Frontal cortex (tissue), 4 donors: ENCODE measurements around the gene HOXA1. TPM values are rescaled to one million over a fixed set of nuclear protein-coding genes. Genes with fewer than 3 reads are reported as not detected.
"Not testable (repeated sequence)": the region's sequence is repeated elsewhere in the genome, so short reads cannot be mapped to it uniquely, and the experiment has no call there.

Experiments used
- DNase-seq, 2 donors: peaks; one replicate each; pipeline ENCODE4 v3.0.0; 2012; ENCODE audit warnings: low spot score in 2 of 2
- FAIRE-seq: peaks from 2 replicates; lab custom pipeline; 2012; peaks lifted over from hg19 to GRCh38; lab: Jason Lieb, UNC
- small RNA-seq: library from RNA; depleted of rRNA; stranded (forward); fragments of <200 nt; gene quantifications from one replicate; pipeline ENCODE3, GENCODE V24; 2014
- total RNA-seq: library from RNA; depleted of rRNA; stranded (reverse); fragments of >200 nt; gene quantifications from one replicate; pipeline ENCODE4 v1.2.3, GENCODE V29; 2014
- donor health status: control.
- donor health status: control.
- donor health status: control.

HOXA1 gene
- total RNA-seq, 1 donor from 2014 or later, result not detected

DNA sequence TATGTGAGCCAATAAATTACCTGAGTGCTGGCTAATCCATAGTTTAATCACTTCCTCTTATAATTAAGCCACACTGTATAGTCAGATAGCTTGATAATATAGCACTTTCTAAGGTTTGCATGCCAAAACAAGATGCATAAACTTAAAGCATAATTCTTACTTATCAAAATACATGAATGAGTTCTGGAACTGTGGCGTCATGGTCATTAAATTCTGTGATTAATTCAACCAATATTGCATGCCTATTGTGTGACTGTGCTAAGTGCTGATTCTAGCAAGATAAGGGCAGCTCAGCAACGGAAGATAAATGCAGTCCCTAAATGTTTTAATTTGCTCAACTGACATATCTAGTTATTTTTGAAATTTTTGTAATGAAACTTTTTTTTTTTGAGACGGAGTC lies 29.7 kb downstream of the HOXA1 start:
- DNase-seq, result no peak
- no peak for FAIRE-seq

DNA sequence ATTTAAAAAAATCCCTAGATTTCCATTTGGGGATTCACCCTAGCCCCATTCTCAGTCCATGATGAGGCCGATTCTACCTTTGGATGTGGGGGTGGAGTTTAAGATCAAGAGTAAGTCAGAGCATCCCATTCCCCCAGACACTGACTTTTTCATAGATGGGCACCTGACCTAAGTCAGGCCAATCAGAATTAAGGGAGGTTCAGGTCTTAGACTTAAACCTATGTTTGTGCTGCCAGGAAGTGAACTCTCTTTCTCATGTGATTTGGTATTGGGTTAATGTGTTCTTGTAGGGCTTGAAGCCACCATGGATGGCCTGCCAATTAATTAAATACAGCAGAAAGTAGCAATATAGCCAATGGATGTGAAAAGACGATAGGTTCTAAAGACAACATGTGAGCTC lies 30.1 kb downstream of the HOXA1 start:
- DNase-seq, result no peak
- no peak for FAIRE-seq

DNA sequence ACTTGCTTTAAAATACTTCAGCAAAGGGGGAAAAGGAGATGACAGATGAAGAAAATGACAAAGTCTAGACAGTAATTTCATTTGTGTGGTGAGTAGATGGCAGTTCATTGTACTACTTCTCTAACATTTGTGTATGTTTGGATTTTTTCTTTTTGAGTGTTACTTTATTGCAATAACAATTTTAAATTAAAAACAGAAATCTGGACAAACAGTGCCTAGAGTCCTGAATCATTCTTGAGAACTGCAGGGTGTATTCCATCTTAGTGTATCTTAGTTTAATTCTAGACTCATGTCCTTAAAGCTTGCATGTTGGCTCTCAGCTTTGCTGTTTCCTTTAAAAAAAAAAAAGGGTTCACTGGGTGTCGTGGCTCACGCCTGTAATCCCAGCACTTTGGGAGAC lies 31.1 kb downstream of the HOXA1 start:
- DNase-seq (no peak), FAIRE-seq (no peak)

DNA sequence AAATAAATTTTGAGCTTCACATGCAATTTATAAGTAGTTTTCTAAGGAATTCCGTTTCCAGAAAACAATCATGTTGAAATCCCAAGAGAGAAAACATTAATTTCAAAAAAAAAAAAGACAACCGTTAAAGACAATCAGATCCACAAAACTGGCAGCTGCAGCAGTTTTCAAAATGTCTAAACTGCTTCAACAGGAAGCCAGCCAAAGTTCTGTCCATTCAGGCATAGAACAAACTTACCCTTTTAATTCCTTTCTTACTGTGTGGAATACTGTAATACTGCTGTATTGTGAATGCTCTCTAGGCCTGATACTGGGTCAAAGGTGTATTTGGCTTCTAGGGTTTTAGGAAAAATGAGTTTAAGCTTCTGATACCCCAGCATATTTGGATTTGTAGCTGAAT lies 31.6 kb downstream of the HOXA1 start:
- FAIRE-seq (no peak), DNase-seq (no peak)

DNA sequence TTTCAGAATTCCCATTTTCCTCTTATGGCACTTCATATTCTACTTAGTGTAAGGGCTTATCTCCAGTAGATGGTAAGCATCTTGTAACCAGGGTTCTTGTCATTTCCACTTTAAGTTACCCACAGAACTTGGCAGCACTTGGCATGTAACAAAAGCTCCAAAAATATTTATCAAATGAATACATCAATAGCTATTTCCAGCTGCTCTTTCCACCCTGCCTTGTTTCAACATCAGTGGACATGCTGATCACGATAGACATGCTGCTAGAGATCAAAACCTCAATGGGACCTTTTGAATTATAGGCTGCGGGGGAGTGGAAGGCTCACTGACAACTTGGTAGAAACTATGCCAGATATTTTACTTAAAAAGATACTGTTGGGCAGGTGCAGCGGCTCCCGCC lies 32.9 kb downstream of the HOXA1 start:
- DNase-seq, result no peak
- FAIRE-seq, result no peak

DNA sequence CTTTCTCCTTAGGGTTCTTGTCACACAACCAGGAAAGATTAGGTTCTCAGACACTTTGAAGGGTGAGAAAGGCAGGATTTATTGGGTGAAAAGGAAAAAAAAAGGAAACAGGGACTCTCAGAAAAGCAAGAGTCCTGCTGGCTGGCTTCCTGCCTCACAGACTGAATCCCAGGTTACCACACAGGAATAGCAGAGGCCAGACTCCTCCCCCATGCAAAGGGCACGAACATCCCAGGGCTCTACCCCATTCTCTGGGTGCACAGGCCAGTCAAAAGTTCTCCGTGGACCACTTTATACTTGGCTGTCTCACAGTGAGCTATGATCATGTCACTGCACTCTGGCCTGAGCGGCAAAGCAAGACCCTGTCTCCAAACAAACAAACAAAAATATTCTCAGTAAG lies 42.6 kb downstream of the HOXA1 start:
- FAIRE-seq (no peak), DNase-seq (no peak)

DNA sequence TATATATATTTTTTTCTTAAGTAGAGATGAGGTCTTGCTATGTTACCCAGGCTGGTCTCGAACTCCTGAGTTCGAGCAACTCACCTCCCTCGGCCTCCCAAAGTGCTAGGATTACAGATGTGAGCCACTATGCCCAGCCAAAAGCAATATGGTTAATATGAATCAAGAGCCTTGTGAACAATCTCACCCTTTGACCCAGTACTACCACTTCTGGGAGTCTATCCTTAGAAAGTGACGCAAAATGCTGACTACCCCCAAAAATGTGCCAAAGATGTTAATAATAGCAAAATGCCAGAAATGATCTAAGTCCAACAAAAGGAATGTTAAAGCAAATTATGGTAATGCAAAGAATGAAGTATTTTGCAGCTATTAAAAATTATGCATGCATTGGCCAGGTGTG lies 44.3 kb downstream of the HOXA1 start:
- FAIRE-seq (no peak), DNase-seq (no peak)

DNA sequence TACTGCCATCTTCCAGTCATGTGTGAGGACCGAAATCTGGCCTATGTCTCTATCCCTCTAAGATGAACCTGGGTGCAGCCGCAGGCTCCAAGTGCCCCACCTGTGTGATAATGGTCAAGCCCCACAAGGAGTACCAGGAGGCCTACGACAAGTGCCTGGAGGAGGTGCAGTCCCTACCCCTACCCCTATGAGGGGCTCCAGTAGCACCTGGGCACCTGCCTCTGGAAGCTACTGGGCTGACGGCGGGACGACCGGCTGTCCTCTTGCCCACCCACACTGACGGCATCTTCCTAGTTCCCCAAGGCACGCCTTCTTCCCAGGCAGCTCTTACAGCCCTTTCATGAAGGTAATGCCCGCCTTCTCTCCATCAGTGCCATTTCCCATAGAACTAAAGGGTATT lies 47.4 kb downstream of the HOXA1 start:
- DNase-seq (no peak), FAIRE-seq (no peak)

DNA sequence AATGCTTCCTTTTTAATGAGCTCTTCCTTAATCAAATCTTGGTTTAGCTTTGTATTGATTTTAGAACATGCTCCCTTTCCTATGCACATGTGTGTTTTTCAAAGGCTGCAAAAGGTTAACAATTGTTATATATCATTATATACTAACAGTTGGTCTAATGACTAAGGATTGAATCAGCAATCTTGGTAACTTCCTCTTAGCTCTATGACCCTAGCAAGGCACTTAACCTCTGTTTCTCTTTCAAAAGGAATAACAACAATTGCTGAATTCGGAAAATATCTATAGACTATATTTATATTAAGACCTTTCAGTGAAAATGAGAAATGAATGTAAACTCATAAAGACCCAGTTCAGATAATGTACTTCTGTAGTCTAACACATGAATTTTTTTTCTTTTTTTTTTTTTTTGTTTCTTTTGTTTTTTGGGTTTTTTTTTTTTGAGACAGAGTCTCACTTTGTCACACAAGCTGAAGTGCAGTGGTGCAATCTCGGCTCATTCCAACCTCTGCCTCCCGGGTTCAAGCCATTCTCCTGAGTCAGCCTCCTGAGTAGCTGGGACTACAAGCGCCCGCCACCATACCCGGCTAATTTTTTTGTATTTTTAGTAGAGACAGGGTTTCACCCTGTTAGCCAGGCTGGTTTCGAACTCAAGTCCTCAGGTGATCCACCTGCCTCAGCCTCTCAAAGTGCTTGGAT lies 48.8 kb downstream of the HOXA1 start:
- DNase-seq (peak in 1 of 2 donors; percentile 10), FAIRE-seq (no peak)

DNA sequence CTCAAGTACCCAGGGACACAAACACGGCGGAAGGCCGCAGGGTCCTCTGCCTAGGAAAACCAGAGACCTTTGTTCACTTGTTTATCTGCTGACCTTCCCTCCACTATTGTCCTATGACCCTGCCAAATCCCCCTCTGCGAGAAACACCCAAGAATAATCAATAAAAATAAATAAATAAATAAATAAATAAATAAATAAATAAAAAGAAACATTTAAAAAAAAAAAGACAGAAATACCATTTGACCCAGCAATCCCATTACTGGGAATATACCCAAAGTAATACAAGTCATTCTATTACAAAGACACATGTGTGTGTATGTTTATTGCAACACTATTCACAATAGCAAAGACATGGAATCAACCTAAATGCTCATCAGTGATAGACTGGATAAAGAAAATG lies 49.8 kb downstream of the HOXA1 start:
- FAIRE-seq, DNase-seq: not testable (repeated sequence)

DNA sequence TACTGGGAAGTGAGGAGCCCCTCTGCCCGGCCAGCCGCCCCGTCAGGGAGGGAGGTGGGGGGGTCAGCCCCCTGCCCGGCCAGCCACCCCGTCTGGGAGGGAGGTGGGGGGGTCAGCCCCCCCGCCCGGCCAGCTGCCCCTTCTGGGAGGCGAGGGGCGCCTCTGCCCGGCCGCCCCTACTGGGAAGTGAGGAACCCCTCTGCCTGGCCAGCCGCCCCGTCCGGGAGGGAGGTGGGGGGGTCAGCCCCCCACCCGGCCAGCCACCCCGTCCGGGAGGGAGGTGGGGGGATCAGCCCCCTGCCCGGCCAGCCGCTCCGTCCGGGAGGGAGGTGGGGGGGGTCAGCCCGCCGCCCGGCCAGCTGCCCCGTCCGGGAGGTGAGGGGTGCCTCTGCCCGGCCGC lies 50.7 kb downstream of the HOXA1 start:
- not testable (repeated sequence) for DNase-seq, FAIRE-seq

Small RNAs within 50 kb of the gene (small RNA-seq; reads per million reads assigned to genes)
- gene RF01977, result not detected

Other genes with a start within 250 kb of the HOXA1 start
- gene SKAP2, start 231.4 kb downstream of the HOXA1 start, total RNA-seq, result 11.0 TPM
- not detected for gene HOXA2, start 6.7 kb upstream of the HOXA1 start, total RNA-seq
- gene HOXA4, start 34.8 kb upstream of the HOXA1 start, total RNA-seq, result not detected
- gene HOXA5, start 47.7 kb upstream of the HOXA1 start, total RNA-seq, result not detected
- gene HOXA6, start 51.8 kb upstream of the HOXA1 start, total RNA-seq, result not detected
- not detected for gene HOXA3, start 56.6 kb upstream of the HOXA1 start, total RNA-seq
- gene HOXA7, start 60.7 kb upstream of the HOXA1 start, total RNA-seq, result not detected
- gene HOXA9, start 69.5 kb upstream of the HOXA1 start, total RNA-seq, result not detected
- gene HOXA10, start 78.3 kb upstream of the HOXA1 start, total RNA-seq, result not detected
- gene HOXA11, start 89.2 kb upstream of the HOXA1 start, total RNA-seq, result not detected
- gene HOXA13, start 104.1 kb upstream of the HOXA1 start, total RNA-seq, result not detected
- gene EVX1, start 146.8 kb upstream of the HOXA1 start, total RNA-seq, result not detected